ENCODE data around the gene LRTM2.

LRTM2 gene

GRCh38 chr12:1844661-1845409 is 24.5 kb downstream of the LRTM2 start:
- H2BK15ac ChIP-seq (ENCODE audit: low read length), result no peak overlapping the region
- no peak for DNase-seq (ENCODE audit: low spot score)
- H2AFZ ChIP-seq (ENCODE audit: low read length), result no peak overlapping the region
- H3K23ac ChIP-seq (ENCODE audit: low read depth, low read length, poor library complexity), result no peak overlapping the region
- no peaks in the 10 kb centered on the region for H3K79me1 ChIP-seq (ENCODE audit: low read depth, low read length)
- no CpG with 5 or more reads among the region's 12 CpGs for WGBS, 2 donors (ENCODE audit: extremely low coverage in 2 of 2, insufficient read length in 2 of 2, insufficient replicate concordance in 1 of 2)
- H2BK5ac ChIP-seq (ENCODE audit: low read length), result no peak overlapping the region
- no peak overlapping the region for H2BK120ac ChIP-seq (ENCODE audit: low read depth, low read length)
- H3K4me3 ChIP-seq (ENCODE audit: low read length in 2 of 2), result no peak overlapping the region
- no peak overlapping the region for H4K8ac ChIP-seq (ENCODE audit: low read depth, low read length)
- no peak overlapping the region for H3K14ac ChIP-seq (ENCODE audit: low read length)
- no peak overlapping the region for H2AK5ac ChIP-seq (ENCODE audit: low read depth, low read length)
- peaks cover 0 to 48% (median 0%) of the 10 kb centered on the region in 3 experiments for H3K27me3 ChIP-seq (ENCODE audit: control insufficient read depth in 3 of 3, insufficient read depth in 3 of 3, low read depth in 1 of 3, low read length in 3 of 3)
- H3K27ac ChIP-seq (replicated peaks; ENCODE audit: low read length), result no peak overlapping the region
- H3K9ac ChIP-seq (ENCODE audit: low read depth, low read length, poor library complexity), result no peak overlapping the region
- H3K9me3 ChIP-seq (replicated peaks in 1 of 2; ENCODE audit: control insufficient read depth in 2 of 2, insufficient read depth in 1 of 2, low read depth in 1 of 2, low read length in 2 of 2), result no peaks in the 10 kb centered on the region
- peaks cover 0 to 13% of the 10 kb centered on the region in 2 donors for H3K4me1 ChIP-seq (ENCODE audit: control insufficient read depth in 2 of 2, insufficient read depth in 1 of 2, low read depth in 1 of 2, low read length in 2 of 2)
- H3K18ac ChIP-seq (ENCODE audit: low read length), result no peak overlapping the region
- H3K36me3 ChIP-seq (replicated peaks in 1 of 2; ENCODE audit: control insufficient read depth in 2 of 2, insufficient read depth in 2 of 2, low read length in 2 of 2), result no peaks in the 10 kb centered on the region
- no peak overlapping the region for H3K4me2 ChIP-seq (ENCODE audit: insufficient read depth, low read length, poor library complexity, severe bottlenecking)
- no peak overlapping the region for H2BK12ac ChIP-seq (ENCODE audit: low read length)
- H3K4ac ChIP-seq (ENCODE audit: low read length), result no peak overlapping the region
- no peak overlapping the region for H4K91ac ChIP-seq (ENCODE audit: low read depth, low read length, poor library complexity)

GRCh38 chr12:1845427-1845826 is 25.1 kb downstream of the LRTM2 start:
- H2BK5ac ChIP-seq (ENCODE audit: low read length), result no peak overlapping the region
- no peaks in the 10 kb centered on the region for H3K79me1 ChIP-seq (ENCODE audit: low read depth, low read length)
- no peak overlapping the region for H4K8ac ChIP-seq (ENCODE audit: low read depth, low read length)
- H3K27ac ChIP-seq (replicated peaks; ENCODE audit: low read length), result no peak overlapping the region
- H4K91ac ChIP-seq (ENCODE audit: low read depth, low read length, poor library complexity), result no peak overlapping the region
- H3K4me1 ChIP-seq (ENCODE audit: control insufficient read depth in 2 of 2, insufficient read depth in 1 of 2, low read depth in 1 of 2, low read length in 2 of 2), result peaks cover 0 to 9% of the 10 kb centered on the region in 2 donors
- no peak overlapping the region for H3K9ac ChIP-seq (ENCODE audit: low read depth, low read length, poor library complexity)
- no peaks in the 10 kb centered on the region for H3K36me3 ChIP-seq (replicated peaks in 1 of 2; ENCODE audit: control insufficient read depth in 2 of 2, insufficient read depth in 2 of 2, low read length in 2 of 2)
- no peak overlapping the region for H3K18ac ChIP-seq (ENCODE audit: low read length)
- H3K23ac ChIP-seq (ENCODE audit: low read depth, low read length, poor library complexity), result no peak overlapping the region
- H2AK5ac ChIP-seq (ENCODE audit: low read depth, low read length), result peak overlapping the region; percentile 14
- no peak overlapping the region for H2BK120ac ChIP-seq (ENCODE audit: low read depth, low read length)
- no peak overlapping the region for H2BK15ac ChIP-seq (ENCODE audit: low read length)
- no peak for DNase-seq (ENCODE audit: low spot score)
- peaks cover 0 to 2% of the 10 kb centered on the region in 2 donors for H3K9me3 ChIP-seq (replicated peaks in 1 of 2; ENCODE audit: control insufficient read depth in 2 of 2, insufficient read depth in 1 of 2, low read depth in 1 of 2, low read length in 2 of 2)
- no peak overlapping the region for H2AFZ ChIP-seq (ENCODE audit: low read length)
- H3K4ac ChIP-seq (ENCODE audit: low read length), result no peak overlapping the region
- no peak overlapping the region for H3K14ac ChIP-seq (ENCODE audit: low read length)
- no peak overlapping the region for H3K4me3 ChIP-seq (ENCODE audit: low read length in 2 of 2)
- peaks cover 0 to 51% (median 0%) of the 10 kb centered on the region in 3 experiments for H3K27me3 ChIP-seq (ENCODE audit: control insufficient read depth in 3 of 3, insufficient read depth in 3 of 3, low read depth in 1 of 3, low read length in 3 of 3)
- no peak overlapping the region for H3K4me2 ChIP-seq (ENCODE audit: insufficient read depth, low read length, poor library complexity, severe bottlenecking)
- no CpG with 5 or more reads among the region's 14 CpGs for WGBS, 2 donors (ENCODE audit: extremely low coverage in 2 of 2, insufficient read length in 2 of 2, insufficient replicate concordance in 1 of 2)
- H2BK12ac ChIP-seq (ENCODE audit: low read length), result no peak overlapping the region

GRCh38 chr12:1845886-1846285 is 25.5 kb downstream of the LRTM2 start:
- peaks cover 0 to 51% (median 0%) of the 10 kb centered on the region in 3 experiments for H3K27me3 ChIP-seq (ENCODE audit: control insufficient read depth in 3 of 3, insufficient read depth in 3 of 3, low read depth in 1 of 3, low read length in 3 of 3)
- no peaks in the 10 kb centered on the region for H3K36me3 ChIP-seq (replicated peaks in 1 of 2; ENCODE audit: control insufficient read depth in 2 of 2, insufficient read depth in 2 of 2, low read length in 2 of 2)
- H3K4me1 ChIP-seq (ENCODE audit: control insufficient read depth in 2 of 2, insufficient read depth in 1 of 2, low read depth in 1 of 2, low read length in 2 of 2), result peaks cover 0 to 4% of the 10 kb centered on the region in 2 donors
- no peak overlapping the region for H2BK12ac ChIP-seq (ENCODE audit: low read length)
- peak overlapping the region; percentile 14 for H2AK5ac ChIP-seq (ENCODE audit: low read depth, low read length)
- no peak overlapping the region for H3K27ac ChIP-seq (replicated peaks; ENCODE audit: low read length)
- no peak overlapping the region for H2BK15ac ChIP-seq (ENCODE audit: low read length)
- no peaks in the 10 kb centered on the region for H3K79me1 ChIP-seq (ENCODE audit: low read depth, low read length)
- no peak overlapping the region for H3K23ac ChIP-seq (ENCODE audit: low read depth, low read length, poor library complexity)
- H2AFZ ChIP-seq (ENCODE audit: low read length), result no peak overlapping the region
- WGBS, 2 donors (ENCODE audit: extremely low coverage in 2 of 2, insufficient read length in 2 of 2, insufficient replicate concordance in 1 of 2), result no CpG with 5 or more reads among the region's 5 CpGs
- H3K9ac ChIP-seq (ENCODE audit: low read depth, low read length, poor library complexity), result no peak overlapping the region
- DNase-seq (ENCODE audit: low spot score), result no peak
- no peak overlapping the region for H2BK120ac ChIP-seq (ENCODE audit: low read depth, low read length)
- H4K8ac ChIP-seq (ENCODE audit: low read depth, low read length), result no peak overlapping the region
- no peak overlapping the region for H3K14ac ChIP-seq (ENCODE audit: low read length)
- H3K18ac ChIP-seq (ENCODE audit: low read length), result no peak overlapping the region
- H4K91ac ChIP-seq (ENCODE audit: low read depth, low read length, poor library complexity), result no peak overlapping the region
- peaks cover 0 to 2% of the 10 kb centered on the region in 2 donors for H3K9me3 ChIP-seq (replicated peaks in 1 of 2; ENCODE audit: control insufficient read depth in 2 of 2, insufficient read depth in 1 of 2, low read depth in 1 of 2, low read length in 2 of 2)
- no peak overlapping the region for H3K4me2 ChIP-seq (ENCODE audit: insufficient read depth, low read length, poor library complexity, severe bottlenecking)
- no peak overlapping the region for H3K4me3 ChIP-seq (ENCODE audit: low read length in 2 of 2)
- H2BK5ac ChIP-seq (ENCODE audit: low read length), result no peak overlapping the region
- no peak overlapping the region for H3K4ac ChIP-seq (ENCODE audit: low read length)

- no peak overlapping the region for H3K27ac ChIP-seq (replicated peaks; ENCODE audit: low read length)
- no peak overlapping the region for H2AFZ ChIP-seq (ENCODE audit: low read length)
- no peak overlapping the region for H2BK15ac ChIP-seq (ENCODE audit: low read length)
- peak overlapping the region; percentile 45 for H3K18ac ChIP-seq (ENCODE audit: low read length)
- H2AK5ac ChIP-seq (ENCODE audit: low read depth, low read length), result no peak overlapping the region
- peaks cover 0 to 2% of the 10 kb centered on the region in 2 donors for H3K9me3 ChIP-seq (replicated peaks in 1 of 2; ENCODE audit: control insufficient read depth in 2 of 2, insufficient read depth in 1 of 2, low read depth in 1 of 2, low read length in 2 of 2)
- H2BK120ac ChIP-seq (ENCODE audit: low read depth, low read length), result no peak overlapping the region
- H2BK12ac ChIP-seq (ENCODE audit: low read length), result no peak overlapping the region
- no peak for DNase-seq (ENCODE audit: low spot score)
- no peak overlapping the region for H3K9ac ChIP-seq (ENCODE audit: low read depth, low read length, poor library complexity)
- WGBS, 2 donors (ENCODE audit: extremely low coverage in 2 of 2, insufficient read length in 2 of 2, insufficient replicate concordance in 1 of 2), result no CpG with 5 or more reads among the region's 24 CpGs
- no peak overlapping the region for H3K4me3 ChIP-seq (ENCODE audit: low read length in 2 of 2)
- no peak overlapping the region for H2BK5ac ChIP-seq (ENCODE audit: low read length)
- H3K4me1 ChIP-seq (ENCODE audit: control insufficient read depth in 2 of 2, insufficient read depth in 1 of 2, low read depth in 1 of 2, low read length in 2 of 2), result no peaks in the 10 kb centered on the region
- H3K27me3 ChIP-seq (ENCODE audit: control insufficient read depth in 3 of 3, insufficient read depth in 3 of 3, low read depth in 1 of 3, low read length in 3 of 3), result peaks cover 0 to 53% (median 0%) of the 10 kb centered on the region in 3 experiments
- no peak overlapping the region for H3K4ac ChIP-seq (ENCODE audit: low read length)
- H4K8ac ChIP-seq (ENCODE audit: low read depth, low read length), result no peak overlapping the region
- no peak overlapping the region for H3K14ac ChIP-seq (ENCODE audit: low read length)
- H3K4me2 ChIP-seq (ENCODE audit: insufficient read depth, low read length, poor library complexity, severe bottlenecking), result peak overlapping the region; percentile 3
- no peaks in the 10 kb centered on the region for H3K79me1 ChIP-seq (ENCODE audit: low read depth, low read length)
- no peak overlapping the region for H3K23ac ChIP-seq (ENCODE audit: low read depth, low read length, poor library complexity)
- no peaks in the 10 kb centered on the region for H3K36me3 ChIP-seq (replicated peaks in 1 of 2; ENCODE audit: control insufficient read depth in 2 of 2, insufficient read depth in 2 of 2, low read length in 2 of 2)
- no peak overlapping the region for H4K91ac ChIP-seq (ENCODE audit: low read depth, low read length, poor library complexity)
Observed at GRCh38 chr12:1846421-1847405, 26.3 kb downstream of the LRTM2 start.
